Heart left ventricle (tissue), 13 donors: ENCODE data around the gene FAM240B.

ENCODE experiments used
- CTCF ChIP-seq, 12 donors: fragments of 200-600 bp; sonication (generic) in 4 of 12; IDR thresholded peaks; one replicate each; pipeline versions ENCODE4 v1.5.0 to v1.8.0; 2018 to 2022; ENCODE audit warnings: antibody characterized with exemption in 12 of 12, mild to moderate bottlenecking in 5 of 12
- POLR2A ChIP-seq, 2 donors: fragments of 450-650 bp; IDR thresholded peaks; one replicate each; pipeline ENCODE4 v1.6.1; 2017; ENCODE audit warnings: antibody characterized with exemption in 2 of 2, mild to moderate bottlenecking in 2 of 2, moderate library complexity in 2 of 2
- donor health status: ischemic (EF 13 %, LVEDD 7.1; RV severe dilation, severe dysfunction).
- donor health status: DM: no; HTN: yes; CAD: no.
- donor health status: DM: no; HTN: no; CAD: no.
- donor health status: ischemic (EF 25% LVEDD 6.9; RV normal size, moderate dysfunction).
- donor health status: ischemic (EF 25% LVEDD 5.7; RV mildly dilated, moderate dysfunction).
- donor health status: ischemic (EF 35%, LVEDD 5.7; RV mildly dilated, moderate dysfunction).
- donor health status: nonischemic (EF 11% LVEDD 7.7; RV severe dilation, severe dysfunction).
- donor health status: DM: yes; HTN: yes; CAD: no.
- donor health status: PGD.
- donor health status: ischemic (EF 29% LVEDD 5.4; RV normal size, mild dysfunction).
- donor health status: nonischemic (EF 23%, LVEDD 6.1; RV moderate dilation, normal function).

- TF ChIP-seq CTCF (IDR thresholded peaks at IDR 0.05) = no peak
- TF ChIP-seq POLR2A (IDR thresholded peaks at IDR 0.05) = no peak
These were observed 1.8 kb downstream of the FAM240B start for GRCh38 chr9:38718148-38718547.
